Measurements from ENCODE around the gene CDNF. TPM values are rescaled to one million over a fixed set of nuclear protein-coding genes. Genes with fewer than 3 reads are reported as not detected.

CDNF gene
- total RNA-seq, 1 donor: 1.8 TPM

DNA sequence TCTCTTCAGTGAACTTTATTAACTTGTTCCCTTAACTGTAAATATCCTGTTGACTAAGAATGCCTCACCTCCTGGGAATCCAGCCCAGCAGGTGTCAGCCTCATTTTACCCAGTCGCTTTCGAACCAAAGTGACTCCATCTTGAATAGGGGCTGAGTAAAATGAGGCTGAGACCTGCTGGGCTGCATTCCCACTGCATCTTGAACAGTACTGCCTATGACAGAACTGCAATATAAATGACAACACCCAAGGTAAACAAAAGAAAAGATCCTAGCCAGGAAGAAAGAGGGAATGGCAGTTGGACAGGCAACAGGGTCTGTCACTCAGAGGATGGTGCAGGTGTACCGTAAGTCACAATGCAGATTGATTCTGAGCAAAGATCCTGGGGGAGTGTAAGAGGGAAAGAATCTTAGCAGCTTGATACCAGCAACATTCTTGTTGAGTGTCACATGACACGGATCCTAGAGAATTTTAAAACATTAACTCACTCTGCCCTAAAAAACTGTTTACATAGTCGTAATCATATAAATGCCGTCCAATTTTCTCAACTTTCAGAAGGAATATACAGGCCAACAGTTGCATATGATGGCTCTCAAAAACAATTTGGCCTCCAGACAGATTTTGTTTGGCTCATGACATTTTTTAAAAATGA, 58.7 kb downstream of the CDNF start:
- Histone ChIP-seq H2AFZ (ENCODE audit: low read length) (peak overlapping the region; percentile 47), H3K4me2 (ENCODE audit: insufficient read depth, low read length) (peak overlapping the region; percentile 58), H3K27me3 (ENCODE audit: insufficient read depth, low read length) (no peaks in the 10 kb centered on the region), H4K20me1 (ENCODE audit: insufficient read depth, low read length) (no peaks in the 10 kb centered on the region), H3K4me3 (ENCODE audit: insufficient read depth, low read length) (no peak overlapping the region), H3K9me3 (ENCODE audit: low read depth, low read length) (no peaks in the 10 kb centered on the region), H3K4me1 (ENCODE audit: insufficient read depth, low read length) (peaks cover 15% of the 10 kb centered on the region), H3K36me3 (ENCODE audit: insufficient read depth, low read length) (no peaks in the 10 kb centered on the region), H3K79me2 (ENCODE audit: insufficient read depth, low read length) (no peaks in the 10 kb centered on the region), H3K27ac (ENCODE audit: low read depth, low read length) (no peak overlapping the region)
- TF ChIP-seq, protein P1, sequence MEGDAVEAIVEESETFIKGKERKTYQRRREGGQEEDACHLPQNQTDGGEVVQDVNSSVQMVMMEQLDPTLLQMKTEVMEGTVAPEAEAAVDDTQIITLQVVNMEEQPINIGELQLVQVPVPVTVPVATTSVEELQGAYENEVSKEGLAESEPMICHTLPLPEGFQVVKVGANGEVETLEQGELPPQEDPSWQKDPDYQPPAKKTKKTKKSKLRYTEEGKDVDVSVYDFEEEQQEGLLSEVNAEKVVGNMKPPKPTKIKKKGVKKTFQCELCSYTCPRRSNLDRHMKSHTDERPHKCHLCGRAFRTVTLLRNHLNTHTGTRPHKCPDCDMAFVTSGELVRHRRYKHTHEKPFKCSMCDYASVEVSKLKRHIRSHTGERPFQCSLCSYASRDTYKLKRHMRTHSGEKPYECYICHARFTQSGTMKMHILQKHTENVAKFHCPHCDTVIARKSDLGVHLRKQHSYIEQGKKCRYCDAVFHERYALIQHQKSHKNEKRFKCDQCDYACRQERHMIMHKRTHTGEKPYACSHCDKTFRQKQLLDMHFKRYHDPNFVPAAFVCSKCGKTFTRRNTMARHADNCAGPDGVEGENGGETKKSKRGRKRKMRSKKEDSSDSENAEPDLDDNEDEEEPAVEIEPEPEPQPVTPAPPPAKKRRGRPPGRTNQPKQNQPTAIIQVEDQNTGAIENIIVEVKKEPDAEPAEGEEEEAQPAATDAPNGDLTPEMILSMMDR (IDR thresholded peaks at IDR 0.05; ENCODE audit: extremely low read depth, low read depth, low read length): no peak
- DNase-seq (ENCODE audit: insufficient read length, low spot score, missing footprints): no peak

DNA sequence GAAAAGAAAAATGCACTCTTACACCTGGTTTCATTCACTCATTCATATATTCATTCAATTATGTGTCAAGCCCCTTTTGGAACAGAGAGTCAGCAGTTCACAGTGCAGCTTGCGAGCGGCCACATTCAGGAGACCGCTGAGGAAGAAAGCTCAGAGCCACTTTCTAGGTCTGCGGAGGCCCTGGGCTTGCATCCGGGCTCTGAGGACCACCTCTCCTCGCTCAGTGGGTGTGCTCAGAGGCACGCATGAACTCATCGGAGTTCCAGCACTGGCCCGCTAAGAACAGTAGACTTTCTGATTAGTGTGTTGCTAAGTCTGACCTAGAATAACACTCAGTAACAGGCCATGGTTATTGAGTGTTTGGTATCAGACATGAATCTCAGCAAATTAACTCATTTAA, 61.3 kb downstream of the CDNF start:
- Histone ChIP-seq H3K36me3 (ENCODE audit: insufficient read depth, low read length) (no peaks in the 10 kb centered on the region), H3K4me1 (ENCODE audit: insufficient read depth, low read length) (peaks cover 15% of the 10 kb centered on the region), H3K79me2 (ENCODE audit: insufficient read depth, low read length) (no peaks in the 10 kb centered on the region), H3K27ac (ENCODE audit: low read depth, low read length) (no peak overlapping the region), H3K4me2 (ENCODE audit: insufficient read depth, low read length) (no peak overlapping the region), H2AFZ (ENCODE audit: low read length) (no peak overlapping the region), H3K27me3 (ENCODE audit: insufficient read depth, low read length) (no peaks in the 10 kb centered on the region), H3K4me3 (ENCODE audit: insufficient read depth, low read length) (no peak overlapping the region), H4K20me1 (ENCODE audit: insufficient read depth, low read length) (no peaks in the 10 kb centered on the region), H3K9me3 (ENCODE audit: low read depth, low read length) (no peaks in the 10 kb centered on the region)
- no peak for DNase-seq (ENCODE audit: insufficient read length, low spot score, missing footprints)
- TF ChIP-seq, protein P1 (IDR thresholded peaks at IDR 0.05; ENCODE audit: extremely low read depth, low read depth, low read length): no peak

DNA sequence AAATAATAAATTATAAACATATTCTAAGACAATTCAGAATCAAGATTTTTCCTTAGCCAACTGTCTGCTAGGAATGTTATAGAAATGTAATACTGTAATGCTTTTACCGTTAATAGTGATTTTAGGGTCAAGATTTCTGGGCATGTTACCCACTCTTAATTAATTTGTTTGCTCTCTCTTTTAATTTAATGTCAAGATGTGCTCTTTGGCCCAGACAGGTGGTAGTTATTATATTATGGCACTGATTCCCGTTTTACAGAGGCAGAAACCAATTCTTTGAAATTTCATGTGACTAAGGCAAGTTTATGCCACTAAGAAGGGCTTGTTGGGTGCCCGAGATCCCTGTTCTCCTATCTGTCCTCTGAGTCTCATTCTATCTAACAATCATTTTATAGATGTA, 62.2 kb downstream of the CDNF start:
- no peak for DNase-seq (ENCODE audit: insufficient read length, low spot score, missing footprints)
- no peak overlapping the region for H2AFZ ChIP-seq (ENCODE audit: low read length)
- no peak overlapping the region for H3K4me3 ChIP-seq (ENCODE audit: insufficient read depth, low read length)
- H3K27ac ChIP-seq (ENCODE audit: low read depth, low read length): no peak overlapping the region
- no peaks in the 10 kb centered on the region for H3K27me3 ChIP-seq (ENCODE audit: insufficient read depth, low read length)
- no peaks in the 10 kb centered on the region for H3K36me3 ChIP-seq (ENCODE audit: insufficient read depth, low read length)
- no peaks in the 10 kb centered on the region for H4K20me1 ChIP-seq (ENCODE audit: insufficient read depth, low read length)
- peaks cover 15% of the 10 kb centered on the region for H3K4me1 ChIP-seq (ENCODE audit: insufficient read depth, low read length)
- H3K9me3 ChIP-seq (ENCODE audit: low read depth, low read length): no peaks in the 10 kb centered on the region
- no peak overlapping the region for H3K4me2 ChIP-seq (ENCODE audit: insufficient read depth, low read length)
- H3K79me2 ChIP-seq (ENCODE audit: insufficient read depth, low read length): no peaks in the 10 kb centered on the region
- TF ChIP-seq, protein P1 (IDR thresholded peaks at IDR 0.05; ENCODE audit: extremely low read depth, low read depth, low read length): no peak

DNA sequence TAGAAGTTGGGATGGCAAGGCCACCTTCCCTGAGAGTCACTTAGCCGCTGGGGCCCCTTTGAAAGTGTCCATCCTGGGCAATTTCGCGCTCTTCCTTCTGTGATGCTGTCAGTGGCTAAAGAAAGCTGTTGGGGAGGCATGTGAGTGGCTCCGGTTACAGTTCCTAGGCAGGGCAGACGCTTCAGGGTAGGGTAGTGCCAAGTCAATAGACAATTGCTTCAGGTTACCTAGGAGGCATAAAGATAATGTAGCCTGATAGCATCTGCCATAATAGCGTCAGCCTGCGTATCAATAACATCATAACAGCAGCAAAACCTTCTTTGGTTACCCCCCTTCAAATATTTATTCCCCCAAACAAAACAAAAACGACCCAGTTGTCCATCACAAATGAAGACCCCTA, 63.0 kb downstream of the CDNF start, which contains the start of gene FAM107B:
TSS of gene FAM107B (minus strand) at position 101 of the 400 bp plus-strand sequence. CDS start 234 bp downstream, outside the sequence.
- Histone ChIP-seq H3K4me3 (ENCODE audit: insufficient read depth, low read length) (no peak within 1 kb of the TSS), H3K36me3 (ENCODE audit: insufficient read depth, low read length) (no peaks in the 10 kb centered on the region), H3K9me3 (ENCODE audit: low read depth, low read length) (no peaks in the 10 kb centered on the region), H3K79me2 (ENCODE audit: insufficient read depth, low read length) (no peaks in the 10 kb centered on the region), H3K27ac (ENCODE audit: low read depth, low read length) (no peak within 1 kb of the TSS), H3K27me3 (ENCODE audit: insufficient read depth, low read length) (no peaks in the 10 kb centered on the region), H2AFZ (ENCODE audit: low read length) (no peak within 1 kb of the TSS), H3K4me1 (ENCODE audit: insufficient read depth, low read length) (peaks cover 15% of the 10 kb centered on the region), H3K4me2 (ENCODE audit: insufficient read depth, low read length) (no peak within 1 kb of the TSS), H4K20me1 (ENCODE audit: insufficient read depth, low read length) (no peaks in the 10 kb centered on the region)
- no peak for DNase-seq (ENCODE audit: insufficient read length, low spot score, missing footprints)
- TF ChIP-seq, protein P1 (IDR thresholded peaks at IDR 0.05; ENCODE audit: extremely low read depth, low read depth, low read length): no peak
